Measurements from ENCODE around the gene FBXO24. TPM values are rescaled to one million over a fixed set of nuclear protein-coding genes. Genes with fewer than 3 reads are reported as not detected.
A peak's percentile ranks its signal among the peaks of the same experiment; 100 is the strongest.

Gene FBXO24
- total RNA-seq, 1 donor = 0.43 TPM

DNA sequence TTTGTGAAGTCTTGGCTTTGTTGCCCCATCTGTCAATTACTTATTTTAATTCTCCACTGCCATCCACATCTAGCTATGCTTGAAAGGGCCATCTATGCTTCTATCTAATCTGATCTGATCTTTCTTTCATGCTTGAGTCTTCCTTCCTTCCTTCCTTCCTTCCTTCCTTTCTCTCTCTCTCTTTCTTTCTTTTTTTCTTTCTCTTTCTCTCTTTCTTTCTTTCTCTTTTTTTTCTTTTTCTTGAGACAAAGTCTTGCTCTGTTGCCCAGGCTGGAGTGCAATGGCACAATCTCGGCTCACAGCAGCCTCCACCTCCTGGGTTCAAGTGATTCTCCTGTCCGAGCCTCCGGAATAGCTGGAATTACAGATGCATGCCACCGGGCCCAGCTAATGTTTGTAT lies 43.9 kb downstream of the FBXO24 start:
- no peak overlapping the region for H3K4me3 ChIP-seq (ENCODE audit: low read depth, low read length)
- TF ChIP-seq, protein P1, sequence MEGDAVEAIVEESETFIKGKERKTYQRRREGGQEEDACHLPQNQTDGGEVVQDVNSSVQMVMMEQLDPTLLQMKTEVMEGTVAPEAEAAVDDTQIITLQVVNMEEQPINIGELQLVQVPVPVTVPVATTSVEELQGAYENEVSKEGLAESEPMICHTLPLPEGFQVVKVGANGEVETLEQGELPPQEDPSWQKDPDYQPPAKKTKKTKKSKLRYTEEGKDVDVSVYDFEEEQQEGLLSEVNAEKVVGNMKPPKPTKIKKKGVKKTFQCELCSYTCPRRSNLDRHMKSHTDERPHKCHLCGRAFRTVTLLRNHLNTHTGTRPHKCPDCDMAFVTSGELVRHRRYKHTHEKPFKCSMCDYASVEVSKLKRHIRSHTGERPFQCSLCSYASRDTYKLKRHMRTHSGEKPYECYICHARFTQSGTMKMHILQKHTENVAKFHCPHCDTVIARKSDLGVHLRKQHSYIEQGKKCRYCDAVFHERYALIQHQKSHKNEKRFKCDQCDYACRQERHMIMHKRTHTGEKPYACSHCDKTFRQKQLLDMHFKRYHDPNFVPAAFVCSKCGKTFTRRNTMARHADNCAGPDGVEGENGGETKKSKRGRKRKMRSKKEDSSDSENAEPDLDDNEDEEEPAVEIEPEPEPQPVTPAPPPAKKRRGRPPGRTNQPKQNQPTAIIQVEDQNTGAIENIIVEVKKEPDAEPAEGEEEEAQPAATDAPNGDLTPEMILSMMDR (IDR thresholded peaks at IDR 0.05; ENCODE audit: insufficient read depth, low read depth, low read length) = no peak
- no peak for DNase-seq (ENCODE audit: low read depth)

DNA sequence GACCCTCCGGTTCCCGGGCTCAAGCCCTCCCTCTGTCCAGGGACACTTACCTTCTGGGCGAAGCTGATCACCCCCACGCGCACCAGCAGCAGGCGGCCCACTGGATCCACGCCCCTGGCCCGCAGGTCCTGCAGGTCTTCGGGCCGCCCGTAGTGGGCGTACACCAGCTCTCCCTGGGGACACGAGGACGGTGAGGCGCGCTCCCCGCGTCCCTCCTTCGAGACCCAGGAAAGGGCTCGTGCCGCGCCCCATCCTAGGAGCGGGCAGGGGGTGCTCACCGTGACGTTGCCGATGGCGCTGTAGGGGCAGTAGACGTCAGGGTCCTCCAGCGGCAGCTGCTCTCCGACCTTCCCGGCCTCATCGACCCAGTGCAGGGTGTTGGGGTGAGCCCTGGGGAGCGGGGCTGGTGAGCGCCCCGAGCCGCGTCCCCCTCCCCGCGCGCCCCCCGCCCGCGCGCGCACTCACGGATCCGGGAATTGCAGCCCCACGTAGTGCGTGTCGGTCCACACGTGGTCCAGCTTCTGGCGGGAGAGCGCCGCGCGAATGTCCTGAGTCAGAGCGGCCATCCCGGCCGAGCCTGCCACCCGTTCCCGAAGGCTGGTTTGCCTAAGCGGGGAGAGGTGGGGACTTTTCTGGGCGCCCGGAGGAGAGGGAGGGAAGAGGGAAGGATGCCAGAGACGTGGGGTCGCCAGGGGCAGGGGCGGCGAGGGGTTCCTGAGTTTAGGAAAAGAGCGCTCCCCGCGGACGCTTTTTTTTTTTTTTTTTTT lies 47.0 kb downstream of the FBXO24 start:
- H3K4me3 ChIP-seq (ENCODE audit: low read depth, low read length) = peak overlapping the region; percentile 53
- DNase-seq (ENCODE audit: low read depth) = peak; percentile 13
- TF ChIP-seq, protein P1 (IDR thresholded peaks at IDR 0.05; ENCODE audit: insufficient read depth, low read depth, low read length) = peak; percentile 30

DNA sequence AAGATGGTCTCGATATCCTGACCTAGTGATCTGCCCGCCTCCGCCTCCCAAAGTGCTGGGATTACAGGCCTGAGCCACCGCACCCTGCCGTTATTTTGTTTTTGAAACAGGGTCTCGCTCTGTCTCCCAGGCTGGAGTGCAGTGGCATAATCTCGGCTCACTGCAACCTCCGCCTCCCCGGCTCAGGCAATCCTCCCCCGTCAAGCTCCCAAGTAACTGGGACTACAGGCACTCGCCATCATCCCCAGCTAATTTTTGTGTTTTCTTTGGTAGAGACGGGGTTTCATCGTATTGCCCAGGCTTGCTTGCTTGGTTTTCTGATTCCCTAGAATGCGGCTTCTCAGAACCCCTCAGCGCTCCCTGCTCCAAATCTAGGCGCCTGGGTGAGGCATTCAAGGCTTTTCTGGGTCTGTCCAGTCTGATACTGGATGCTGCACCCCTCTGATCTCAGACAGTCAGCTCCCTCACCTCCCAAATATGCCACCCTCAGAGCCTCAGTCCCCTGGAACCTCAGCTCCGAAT lies 53.9 kb downstream of the FBXO24 start:
- TF ChIP-seq, protein P1 (IDR thresholded peaks at IDR 0.05; ENCODE audit: insufficient read depth, low read depth, low read length) = no peak
- H3K4me3 ChIP-seq (ENCODE audit: low read depth, low read length) = no peak overlapping the region
- DNase-seq (ENCODE audit: low read depth) = no peak

DNA sequence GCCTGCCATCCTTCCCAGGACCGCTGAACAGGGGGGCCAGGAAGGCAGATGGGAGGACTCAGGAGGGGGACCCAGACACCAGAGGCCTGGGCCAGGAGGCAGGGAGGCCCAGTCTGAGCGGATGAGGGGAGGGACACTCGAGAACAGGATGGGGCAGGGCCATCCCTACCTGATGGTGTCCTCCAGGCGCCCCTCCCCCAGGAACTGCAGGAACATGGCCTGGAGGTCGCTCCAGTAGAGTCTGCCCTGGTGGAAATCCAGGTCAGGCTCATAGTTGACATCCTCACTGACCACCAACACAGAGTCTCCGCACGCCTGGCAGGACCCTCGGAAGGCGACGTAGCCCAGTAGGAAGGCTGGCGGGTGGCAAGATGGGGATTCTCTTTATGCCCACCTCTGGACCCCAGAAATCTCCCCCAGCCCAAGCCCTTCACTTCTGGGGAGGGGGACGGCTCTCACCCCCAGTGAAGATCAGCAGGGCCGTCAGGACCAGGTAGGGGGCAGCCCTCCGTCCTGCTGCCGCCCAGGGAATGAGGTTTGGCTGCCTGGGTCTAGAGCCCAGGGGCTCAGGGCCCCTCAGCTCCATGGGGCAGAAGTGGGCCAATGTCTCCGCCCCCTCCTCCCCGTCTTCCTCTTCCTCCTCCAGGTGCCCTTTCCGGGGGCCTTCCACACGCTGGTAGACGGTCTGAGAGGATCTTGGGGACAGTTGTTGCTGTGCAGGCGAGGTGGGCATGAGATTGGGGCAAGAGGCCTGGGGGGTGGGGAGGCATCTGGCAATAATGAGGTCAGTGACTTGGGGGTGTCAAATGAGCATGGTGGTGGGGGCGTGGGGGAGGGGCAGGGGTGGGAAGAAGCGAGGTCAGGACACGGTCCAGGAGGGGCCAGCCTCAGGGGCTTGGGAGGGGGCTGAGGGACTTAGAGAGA lies 54.7 kb downstream of the FBXO24 start:
- DNase-seq (ENCODE audit: low read depth) = no peak
- TF ChIP-seq, protein P1 (IDR thresholded peaks at IDR 0.05; ENCODE audit: insufficient read depth, low read depth, low read length) = no peak
- H3K4me3 ChIP-seq (ENCODE audit: low read depth, low read length) = no peak overlapping the region

DNA sequence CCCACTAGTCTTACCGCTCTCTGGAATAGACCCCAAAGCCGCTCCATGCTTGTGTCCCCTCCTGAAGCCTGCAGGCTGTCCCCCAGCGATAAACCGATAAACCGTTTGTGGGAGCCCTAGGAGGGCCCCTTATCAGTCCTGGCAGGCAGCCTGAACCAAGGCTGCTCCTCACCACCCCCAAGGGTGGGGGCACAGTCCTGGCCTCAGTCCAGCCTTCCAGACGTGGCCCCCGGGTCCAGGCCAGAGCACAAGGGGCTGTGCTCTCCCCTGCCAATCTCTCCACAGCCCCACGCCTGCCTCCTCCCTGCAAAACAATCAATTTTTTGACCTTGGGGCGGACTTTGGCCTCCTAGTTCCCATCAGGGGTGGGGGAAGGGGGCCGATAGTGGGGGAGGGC lies 55.3 kb downstream of the FBXO24 start, which contains the start of gene TFR2:
TSS of gene TFR2 (minus strand) at position 90 of the 397 bp plus-strand sequence. CDS start at position 47, 43 bp downstream.
- DNase-seq (ENCODE audit: low read depth) = no peak
- TF ChIP-seq, protein P1 (IDR thresholded peaks at IDR 0.05; ENCODE audit: insufficient read depth, low read depth, low read length) = no peak
- no peak within 1 kb of the TSS for H3K4me3 ChIP-seq (ENCODE audit: low read depth, low read length)

DNA sequence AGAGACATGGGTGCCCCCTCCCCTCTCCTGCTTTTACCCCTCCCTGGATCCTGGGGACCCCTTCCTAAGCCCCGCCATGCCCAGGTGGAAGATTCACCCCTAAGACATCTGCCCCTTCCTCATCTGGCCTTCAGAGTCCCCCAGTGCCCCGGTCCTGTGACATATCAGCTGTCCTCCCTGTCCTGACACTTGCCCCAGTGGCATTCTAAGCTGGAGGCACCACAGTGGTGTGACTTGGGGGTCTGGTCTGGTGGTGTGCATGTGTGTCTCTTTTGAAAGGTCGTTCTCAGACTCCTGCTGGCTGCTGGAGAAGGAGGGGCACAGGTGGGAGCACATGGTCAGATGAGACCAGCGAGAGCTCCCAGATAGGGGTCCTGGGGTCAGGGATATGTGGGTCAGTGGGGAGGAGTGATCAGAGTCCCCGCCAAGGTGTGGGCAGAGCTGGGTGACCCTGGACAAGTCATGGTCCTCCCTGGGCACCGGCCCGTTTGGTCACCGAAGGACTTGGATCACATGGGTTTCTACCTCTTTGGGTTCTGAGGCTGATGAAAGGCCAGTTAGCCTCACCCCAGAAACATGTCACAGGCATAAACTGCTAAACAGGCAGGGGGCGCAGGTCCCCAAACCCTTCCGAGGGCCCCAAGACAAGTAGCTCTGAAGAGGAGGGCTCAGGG lies 55.9 kb downstream of the FBXO24 start:
- H3K4me3 ChIP-seq (ENCODE audit: low read depth, low read length) = no peak overlapping the region
- TF ChIP-seq, protein P1 (IDR thresholded peaks at IDR 0.05; ENCODE audit: insufficient read depth, low read depth, low read length) = no peak
- no peak for DNase-seq (ENCODE audit: low read depth)
